CD4-positive, alpha-beta T cell (primary cell): ENCODE measurements around the gene CLCN1. TPM values are rescaled to one million over a fixed set of nuclear protein-coding genes. Genes with fewer than 3 reads are reported as not detected.
A peak's percentile ranks its signal among the peaks of the same experiment; 100 is the strongest.
"Not testable (repeated sequence)": the region's sequence is repeated elsewhere in the genome, so short reads cannot be mapped to it uniquely, and the experiment has no call there.

Experiments
- ATAC-seq: fragments of 200-7000 bp; cut with Tn5 transposase; one replicate; pipeline ENCODE4 v1.10.0; 2022; ENCODE audit warnings: mild to moderate bottlenecking; ENCODE audit not compliant: poor library complexity
- CTCF ChIA-PET: fragments of 350-600 bp; sonication (Branson Sonifier 250); formaldehyde crosslinking; loops from one replicate; lab custom pipeline; 2021; ENCODE audit warnings: antibody characterized with exemption, inconsistent platforms; lab: Charles Lee
- POLR2A ChIA-PET: fragments of 350-600 bp; sonication (Branson Sonifier 250); formaldehyde crosslinking; loops from one replicate; lab custom pipeline; 2021; ENCODE audit warnings: antibody characterized with exemption, inconsistent platforms; lab: Charles Lee
- DNase-seq, 14 experiments: peaks; one replicate each; pipeline ENCODE4 v3.0.0-alpha.2; 2013 to 2020; ENCODE audit warnings: mixed read lengths in 2 of 14
- H3K27ac ChIP-seq, 2 donors: one replicate each; pipeline versions ENCODE4 v1.5.1 to v1.7.0; 2013; ENCODE audit warnings: low read length in 2 of 2, low read depth in 1 of 2, mild to moderate bottlenecking in 1 of 2
- H3K27me3 ChIP-seq, 2 experiments: 1 replicate in 1 of 2; 2 replicates in 1 of 2; pipeline versions ENCODE4 v1.6.1 to v1.7.0; 2013; ENCODE audit warnings: low read length in 2 of 2, control low read depth in 1 of 2, mild to moderate bottlenecking in 1 of 2, moderate library complexity in 1 of 2; ENCODE audit not compliant: insufficient read depth in 2 of 2, control insufficient read depth in 1 of 2
- H3K36me3 ChIP-seq: one replicate; pipeline ENCODE4 v1.6.1; 2013; ENCODE audit warnings: low read length, control low read depth; ENCODE audit not compliant: insufficient read depth
- H3K4me1 ChIP-seq: one replicate; pipeline ENCODE4 v1.6.1; 2013; ENCODE audit warnings: low read length, control low read depth; ENCODE audit not compliant: insufficient read depth
- H3K4me3 ChIP-seq: one replicate; pipeline ENCODE4 v1.5.1; 2013; ENCODE audit warnings: mild to moderate bottlenecking, low read length, moderate library complexity
- H3K9me3 ChIP-seq, 2 experiments: 1 replicate in 1 of 2; 2 replicates in 1 of 2; pipeline versions ENCODE4 v1.6.1 to v1.7.0; 2013; ENCODE audit warnings: low read length in 2 of 2, mild to moderate bottlenecking in 2 of 2, control low read depth in 1 of 2, moderate library complexity in 1 of 2; ENCODE audit not compliant: control insufficient read depth in 1 of 2, insufficient read depth in 1 of 2
- H3K27ac Mint-ChIP-seq: one replicate; pipeline ENCODE4 v1.8.0; 2020; ENCODE audit warnings: mixed read lengths
- H3K27me3 Mint-ChIP-seq: one replicate; pipeline ENCODE4 v1.8.0; 2021; ENCODE audit warnings: mixed read lengths
- H3K36me3 Mint-ChIP-seq: one replicate; pipeline ENCODE4 v1.8.0; 2021; ENCODE audit warnings: low read depth, mixed read lengths
- H3K4me1 Mint-ChIP-seq: one replicate; pipeline ENCODE4 v1.8.0; 2021; ENCODE audit warnings: low read depth, mixed read lengths
- H3K4me3 Mint-ChIP-seq: one replicate; pipeline ENCODE4 v1.8.0; 2020; ENCODE audit warnings: mild to moderate bottlenecking, mixed read lengths
- H3K9me3 Mint-ChIP-seq: one replicate; pipeline ENCODE4 v1.8.0; 2020; ENCODE audit warnings: mixed read lengths
- intact Hi-C, 2 experiments: fragments of 100-400 bp; cut with DNase I in 1 of 2; cut with micrococcal nuclease in 1 of 2; formaldehyde crosslinking; loops; one replicate each; pipeline versions ENCODE4 v1.15.1 to v1.9.0; 2023 to 2025; cut with DNase I, micrococcal nuclease
- total RNA-seq, 174 experiments: library from RNA in 2 of 174; stranded (reverse) in 2 of 174; gene quantifications; one replicate each; pipeline ENCODE4 v1.2.3 and lab custom pipeline; 2021 to 2026
- TF ChIP-seq, protein P1 (sequence below): fragments of 200-600 bp; IDR thresholded peaks from one replicate; pipeline ENCODE4 v1.8.0; 2022; ENCODE audit warnings: antibody characterized with exemption, mild to moderate bottlenecking

Gene CLCN1
- total RNA-seq, 2 experiments from 2014 or later = not detected

DNA sequence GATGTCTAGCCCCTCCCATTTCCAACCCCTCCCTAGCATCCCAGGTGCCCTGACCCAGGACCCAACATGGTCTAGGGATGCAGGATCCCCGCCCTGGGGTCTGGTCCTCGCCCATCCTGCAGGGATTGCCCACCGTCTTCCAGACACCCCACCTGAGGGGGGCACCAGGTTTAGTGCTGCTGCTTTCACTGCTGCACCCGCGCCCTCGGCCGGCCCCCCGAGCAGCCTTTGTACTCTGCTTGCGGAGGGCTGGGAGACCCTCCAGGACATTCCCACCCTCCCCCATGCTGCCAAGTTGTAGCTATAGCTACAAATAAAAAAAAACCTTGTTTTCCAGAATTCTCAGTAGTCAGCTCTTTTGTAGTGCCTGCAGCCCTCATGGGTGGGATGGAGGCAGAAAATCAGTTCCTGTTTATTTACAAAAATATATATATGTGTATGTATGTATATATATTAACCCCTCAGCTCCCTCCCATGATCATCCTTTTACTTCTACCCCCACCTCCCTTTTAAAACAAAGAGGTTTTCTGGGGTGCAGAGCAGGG, 74.9 kb downstream of the CLCN1 start:
- DNase-seq = no peak
- no peaks in the 10 kb centered on the region for H3K9me3 Mint-ChIP-seq
- peak overlapping the region; percentile 61 for H3K27ac Mint-ChIP-seq
- Histone ChIP-seq H3K36me3 (peaks cover 77% of the 10 kb centered on the region), H3K4me1 (peaks cover 37% of the 10 kb centered on the region), H3K4me3 (no peak overlapping the region), H3K9me3 (no peaks in the 10 kb centered on the region), H3K27ac (no peak overlapping the region), H3K27me3 (no peaks in the 10 kb centered on the region)
- ChIA-PET POLR2A (interaction anchor here (0.6 to 4.5 kb wide), 6 partner anchors 9 to 17 kb away, joined by 3 to 31 read pairs (median 3); partner anchors contain the start of genes EPHA1 and ZYX), CTCF (interaction anchor here (0.8 kb wide), 1 partner anchor 11 kb away, joined by 5 read pairs; no protein-coding TSS in a partner anchor)
- intact Hi-C loops = no loop called here
- peaks cover 19% of the 10 kb centered on the region for H3K4me1 Mint-ChIP-seq
- no peak overlapping the region for H3K4me3 Mint-ChIP-seq
- TF ChIP-seq, protein P1, sequence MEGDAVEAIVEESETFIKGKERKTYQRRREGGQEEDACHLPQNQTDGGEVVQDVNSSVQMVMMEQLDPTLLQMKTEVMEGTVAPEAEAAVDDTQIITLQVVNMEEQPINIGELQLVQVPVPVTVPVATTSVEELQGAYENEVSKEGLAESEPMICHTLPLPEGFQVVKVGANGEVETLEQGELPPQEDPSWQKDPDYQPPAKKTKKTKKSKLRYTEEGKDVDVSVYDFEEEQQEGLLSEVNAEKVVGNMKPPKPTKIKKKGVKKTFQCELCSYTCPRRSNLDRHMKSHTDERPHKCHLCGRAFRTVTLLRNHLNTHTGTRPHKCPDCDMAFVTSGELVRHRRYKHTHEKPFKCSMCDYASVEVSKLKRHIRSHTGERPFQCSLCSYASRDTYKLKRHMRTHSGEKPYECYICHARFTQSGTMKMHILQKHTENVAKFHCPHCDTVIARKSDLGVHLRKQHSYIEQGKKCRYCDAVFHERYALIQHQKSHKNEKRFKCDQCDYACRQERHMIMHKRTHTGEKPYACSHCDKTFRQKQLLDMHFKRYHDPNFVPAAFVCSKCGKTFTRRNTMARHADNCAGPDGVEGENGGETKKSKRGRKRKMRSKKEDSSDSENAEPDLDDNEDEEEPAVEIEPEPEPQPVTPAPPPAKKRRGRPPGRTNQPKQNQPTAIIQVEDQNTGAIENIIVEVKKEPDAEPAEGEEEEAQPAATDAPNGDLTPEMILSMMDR = no peak
- no peak for ATAC-seq
- H3K27me3 Mint-ChIP-seq = no peaks in the 10 kb centered on the region
- H3K36me3 Mint-ChIP-seq = peaks cover 71% of the 10 kb centered on the region

DNA sequence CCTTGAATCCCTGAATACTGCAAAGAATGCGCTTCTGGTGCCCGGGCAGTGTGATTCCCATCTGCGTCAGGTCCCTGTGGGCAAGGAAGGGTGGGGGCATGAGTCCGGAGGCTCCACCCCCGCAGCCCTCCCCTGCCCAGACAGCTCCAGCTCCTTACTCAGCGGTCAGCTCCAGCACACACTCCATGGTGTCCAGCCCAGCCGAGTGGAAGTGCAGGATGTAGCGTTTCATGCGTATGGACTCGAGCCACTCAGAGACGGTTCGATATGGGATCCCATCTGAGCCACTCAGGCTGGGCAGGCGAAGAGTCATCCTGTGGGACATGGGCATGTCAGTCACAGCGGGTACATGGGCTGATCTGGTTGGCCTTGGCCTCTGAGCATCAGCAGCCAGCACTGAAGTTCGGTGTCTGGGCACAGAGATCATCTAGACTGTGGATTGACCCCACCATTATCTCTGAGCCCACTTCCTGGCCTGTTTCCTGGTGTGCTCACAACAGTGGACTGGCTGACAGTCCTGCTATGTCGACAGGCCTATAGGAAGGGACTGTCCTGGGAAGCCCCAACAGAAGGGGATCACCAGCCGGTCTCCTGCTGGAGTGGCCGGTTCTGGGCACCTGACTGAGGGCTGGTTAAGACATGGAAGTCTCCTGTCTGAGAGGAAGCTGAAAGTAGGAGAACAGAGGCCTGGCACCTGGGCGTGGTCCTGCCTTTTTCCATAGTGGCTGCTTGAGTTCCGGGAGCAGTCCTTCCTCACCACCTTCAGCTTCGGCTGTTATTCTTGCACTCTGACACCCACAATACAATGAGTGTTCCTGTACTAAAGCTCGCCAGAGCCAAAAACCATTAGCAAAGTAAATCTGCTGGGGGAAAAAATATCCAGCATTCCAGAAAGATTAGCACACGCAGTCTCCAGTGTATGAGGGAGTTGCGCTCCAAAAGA, 75.8 kb downstream of the CLCN1 start:
- peaks cover 19% of the 10 kb centered on the region for H3K4me1 Mint-ChIP-seq
- no peak overlapping the region for H3K4me3 Mint-ChIP-seq
- no peaks in the 10 kb centered on the region for H3K27me3 Mint-ChIP-seq
- H3K36me3 ChIP-seq = peaks cover 82% of the 10 kb centered on the region
- H3K9me3 Mint-ChIP-seq = no peaks in the 10 kb centered on the region
- no peaks in the 10 kb centered on the region for H3K9me3 ChIP-seq
- H3K4me1 ChIP-seq = peaks cover 28% of the 10 kb centered on the region
- peaks cover 80% of the 10 kb centered on the region for H3K36me3 Mint-ChIP-seq
- no peak overlapping the region for H3K27ac ChIP-seq
- no peak overlapping the region for H3K4me3 ChIP-seq
- no peaks in the 10 kb centered on the region for H3K27me3 ChIP-seq
- DNase-seq = no peak
- ChIA-PET POLR2A (interaction anchor here (0.6 to 4.5 kb wide), 6 partner anchors 7 to 46 kb away, joined by 3 to 31 read pairs (median 6); partner anchors contain the start of gene EPHA1), CTCF (interaction anchor here (0.8 kb wide), 1 partner anchor 11 kb away, joined by 5 read pairs; no protein-coding TSS in a partner anchor)
- TF ChIP-seq, protein P1 = no peak
- no peak for ATAC-seq
- peak overlapping the region; percentile 14 for H3K27ac Mint-ChIP-seq
- intact Hi-C loops = no loop called here

DNA sequence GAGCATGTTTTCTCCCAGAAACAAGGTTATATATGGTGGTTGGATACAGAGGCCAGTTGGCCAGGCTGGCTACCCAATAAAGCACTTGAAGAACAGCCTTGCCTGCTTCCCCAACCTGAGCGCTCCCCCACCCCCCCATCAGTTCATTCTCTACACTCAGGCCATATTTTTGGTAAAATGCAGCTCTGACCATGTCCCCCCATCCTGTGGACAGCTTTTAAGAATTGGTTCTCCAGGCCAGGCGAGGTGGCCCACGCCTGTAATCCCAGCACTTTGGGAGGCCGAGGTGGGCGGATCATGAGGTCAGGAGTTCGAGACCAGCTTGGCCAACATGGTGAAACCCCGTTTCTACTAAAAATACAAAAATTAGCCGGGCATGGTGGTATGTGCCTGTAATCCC, 76.5 kb downstream of the CLCN1 start:
- POLR2A ChIA-PET = interaction anchor here (0.9 to 2.1 kb wide), 4 partner anchors 8 to 47 kb away, joined by 3 to 10 read pairs (median 6); no protein-coding TSS in a partner anchor
- H3K9me3 Mint-ChIP-seq, H3K27me3 Mint-ChIP-seq, DNase-seq, H3K27me3 ChIP-seq, ATAC-seq, H3K9me3 ChIP-seq, H3K4me3 ChIP-seq, H3K27ac ChIP-seq, H3K4me3 Mint-ChIP-seq, H3K27ac Mint-ChIP-seq, CTCF ChIA-PET, intact Hi-C loops: not testable (repeated sequence)
- Histone ChIP-seq H3K36me3 (peaks cover 80% of the 10 kb centered on the region), H3K4me1 (peaks cover 21% of the 10 kb centered on the region)
- peaks cover 19% of the 10 kb centered on the region for H3K4me1 Mint-ChIP-seq
- peaks cover 87% of the 10 kb centered on the region for H3K36me3 Mint-ChIP-seq
